CD4-positive, alpha-beta T cell treated with Interferon alpha-2 for 1 hour (primary cell): Measurements from ENCODE around the gene BSPRY.
"Not testable (repeated sequence)": the region's sequence is repeated elsewhere in the genome, so short reads cannot be mapped to it uniquely, and the experiment has no call there.

Experiments
- DNase-seq, 2 donors: peaks; one replicate each; pipeline ENCODE4 v3.0.0-alpha.2; 2020 to 2022

Gene BSPRY

GRCh38 chr9:113341712-113342410 lies 7.5 kb upstream of the BSPRY start:
- peak in 1 of 2 donors; percentile 26 for DNase-seq

GRCh38 chr9:113343732-113344231 lies 5.6 kb upstream of the BSPRY start:
- no peak for DNase-seq

- DNase-seq = no peak
These were observed 4.2 kb upstream of the BSPRY start for GRCh38 chr9:113345190-113345589.

GRCh38 chr9:113345671-113346070 lies 3.7 kb upstream of the BSPRY start:
- DNase-seq = no peak

DNA sequence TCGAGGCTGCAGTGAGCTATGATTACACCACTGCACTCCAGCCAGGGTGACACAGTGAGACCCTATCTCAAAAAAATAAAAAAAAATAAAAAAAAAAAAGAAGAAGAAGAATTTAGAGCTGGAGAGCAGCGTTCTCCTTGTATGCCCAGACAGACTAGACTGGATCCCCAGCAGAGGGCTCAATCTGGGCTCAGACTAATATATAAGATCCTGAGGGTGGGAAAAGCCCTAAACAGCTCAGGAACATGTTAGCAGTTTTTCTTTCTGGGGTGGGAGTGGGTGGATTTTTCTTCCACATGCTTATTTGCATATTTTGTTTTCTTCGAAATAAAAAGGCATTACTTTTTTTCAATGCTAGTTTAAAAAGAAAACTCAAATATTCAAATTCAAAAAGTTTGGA lies 904 bp upstream of the BSPRY start:
- DNase-seq = no peak

DNA sequence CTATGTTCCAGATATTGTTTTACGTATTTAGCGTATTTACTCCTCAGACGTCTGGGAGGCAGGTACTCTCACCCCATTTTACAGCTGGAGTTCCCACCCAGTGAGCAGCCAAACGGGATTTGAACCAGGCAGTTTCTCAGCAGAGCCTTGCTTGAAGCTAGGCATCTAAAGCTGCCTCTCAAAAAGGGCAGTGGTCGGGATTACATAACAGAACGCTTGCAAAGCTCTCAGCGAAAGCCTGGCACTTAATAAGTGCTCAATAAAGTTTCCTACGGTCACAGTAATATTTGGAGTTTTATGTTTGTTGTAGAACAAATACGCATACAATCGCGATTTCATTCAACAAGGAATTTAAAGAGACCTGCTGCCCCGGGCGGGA lies 286 bp upstream of the BSPRY start:
- no peak for DNase-seq

DNA sequence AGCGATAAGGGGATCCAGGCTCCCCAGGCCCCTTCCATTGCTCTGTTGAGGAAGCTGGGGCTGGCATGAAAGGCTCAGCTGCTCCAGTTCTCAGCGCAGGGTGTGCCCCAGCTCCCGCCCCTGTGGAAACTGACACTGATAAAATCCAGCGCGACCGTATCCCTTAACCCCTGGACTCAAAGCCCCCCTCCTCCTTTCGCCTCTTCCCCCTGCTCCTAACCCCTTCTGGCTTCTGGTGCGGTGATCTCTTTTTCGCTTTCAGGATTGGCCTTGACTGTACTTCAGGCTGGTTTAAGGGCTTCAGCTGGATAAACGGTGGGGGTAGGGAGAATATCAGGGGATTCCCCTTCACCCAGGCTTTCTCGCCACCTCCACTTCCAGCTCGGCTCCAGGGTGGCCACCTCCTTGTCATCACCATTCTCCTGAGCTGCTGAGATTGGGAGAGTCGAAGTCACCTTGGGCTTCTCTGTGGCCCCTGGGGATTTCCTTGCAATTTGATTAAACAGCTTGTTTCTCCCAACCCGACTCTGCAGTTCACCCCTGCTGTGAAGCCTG lies 843 bp downstream of the BSPRY start:
- no peak for DNase-seq

DNA sequence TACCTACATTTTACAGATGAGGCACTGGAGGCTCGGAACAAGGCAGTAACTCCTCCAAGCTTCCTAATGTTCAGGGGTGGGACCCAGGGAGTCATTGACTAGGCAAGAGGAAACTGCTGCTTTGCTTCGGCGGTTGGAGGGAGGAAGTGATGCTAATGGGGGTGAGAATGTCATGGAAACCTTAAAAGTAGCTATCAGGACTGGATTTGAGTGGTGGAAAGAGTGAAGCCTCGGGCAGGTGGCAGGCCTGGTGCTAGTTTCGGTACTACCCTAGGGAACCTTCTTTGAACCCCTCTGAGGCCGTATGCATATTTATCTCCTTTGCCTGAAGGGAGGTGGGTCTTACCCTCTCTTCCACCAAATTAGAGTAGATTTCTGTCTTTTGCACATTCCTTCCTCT lies 1.6 kb downstream of the BSPRY start:
- peak; percentile 26 to 32 for DNase-seq

- DNase-seq = no peak
These were observed 2.7 kb downstream of the BSPRY start for GRCh38 chr9:113352006-113352405.

DNA sequence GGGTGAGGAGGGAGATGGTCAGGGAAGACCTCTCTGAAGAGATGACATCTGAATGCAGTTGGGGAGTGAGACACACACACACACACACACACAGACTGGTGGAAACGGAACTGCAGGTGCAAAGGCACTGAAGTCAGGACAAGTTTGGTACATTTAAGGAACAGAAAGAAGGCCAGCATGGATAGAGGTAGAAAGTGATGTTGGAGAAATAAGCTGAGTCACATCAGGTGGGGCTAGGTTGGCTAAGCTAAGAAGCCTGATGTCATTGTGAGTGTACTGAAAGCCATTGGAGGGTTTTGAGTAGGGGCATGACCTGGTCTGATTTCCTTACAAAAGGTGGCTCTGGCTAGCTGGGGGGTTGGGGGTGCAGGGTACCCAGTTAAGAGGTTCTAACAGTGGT lies 3.1 kb downstream of the BSPRY start:
- no peak for DNase-seq

DNA sequence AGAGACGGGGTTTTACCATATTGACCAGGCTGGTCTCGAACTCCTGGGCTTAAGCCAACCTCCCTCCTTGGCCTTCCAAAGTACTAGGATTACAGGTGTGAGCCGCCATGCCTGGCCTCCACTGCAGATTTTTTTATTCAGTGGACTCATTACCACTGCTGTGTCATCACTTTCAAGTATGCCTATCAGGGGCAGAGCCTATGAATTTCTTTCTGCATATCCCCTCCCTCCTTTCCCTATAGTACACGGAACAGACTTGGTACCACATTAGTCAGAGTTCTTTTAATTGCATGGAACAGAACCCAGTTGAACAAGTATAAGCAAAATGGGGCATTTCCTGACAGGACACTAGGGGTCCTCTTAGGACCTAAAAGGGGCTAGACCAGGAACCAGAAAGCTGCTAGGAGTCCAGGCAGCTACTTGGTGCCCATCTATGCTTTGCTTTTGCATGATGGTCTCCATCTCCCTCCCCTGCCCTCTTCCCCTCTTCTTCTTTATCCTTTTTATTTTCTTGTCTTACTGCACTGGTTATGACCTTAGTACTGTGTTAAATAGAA lies 5.8 kb downstream of the BSPRY start:
- no peak for DNase-seq

DNA sequence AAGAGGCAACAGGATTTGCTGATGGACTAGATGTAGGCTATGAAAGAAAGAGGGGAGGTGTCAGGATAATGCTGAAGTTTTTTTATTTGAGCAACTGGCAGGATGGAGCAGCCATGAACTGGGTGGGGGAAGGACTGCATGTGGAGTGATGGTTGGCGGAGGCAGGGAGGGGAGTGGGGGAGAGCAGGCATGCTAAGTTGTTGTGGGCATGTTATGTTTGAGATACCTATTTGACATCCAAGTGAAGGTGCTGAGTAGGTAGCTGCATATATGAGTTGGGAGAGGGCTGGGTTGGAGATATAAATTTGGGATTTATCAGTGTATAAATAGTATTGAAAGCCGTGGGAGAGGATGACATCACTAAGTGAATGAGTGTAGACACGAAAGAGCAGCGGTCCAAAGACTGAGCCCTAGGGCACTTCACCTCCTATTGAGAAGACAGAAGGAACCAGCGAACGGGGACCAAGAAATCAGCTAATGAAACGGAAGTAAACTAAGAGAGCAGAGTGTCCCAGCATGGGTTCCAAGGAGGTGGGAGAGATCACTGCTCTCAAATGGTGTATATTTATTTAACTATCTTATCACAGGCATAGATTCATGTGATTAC lies 7.4 kb downstream of the BSPRY start:
- DNase-seq = no peak

- DNase-seq = no peak
These were observed 10.0 kb downstream of the BSPRY start for GRCh38 chr9:113359385-113359784.

GRCh38 chr9:113360242-113360842 lies 11.0 kb downstream of the BSPRY start:
- no peak for DNase-seq

DNA sequence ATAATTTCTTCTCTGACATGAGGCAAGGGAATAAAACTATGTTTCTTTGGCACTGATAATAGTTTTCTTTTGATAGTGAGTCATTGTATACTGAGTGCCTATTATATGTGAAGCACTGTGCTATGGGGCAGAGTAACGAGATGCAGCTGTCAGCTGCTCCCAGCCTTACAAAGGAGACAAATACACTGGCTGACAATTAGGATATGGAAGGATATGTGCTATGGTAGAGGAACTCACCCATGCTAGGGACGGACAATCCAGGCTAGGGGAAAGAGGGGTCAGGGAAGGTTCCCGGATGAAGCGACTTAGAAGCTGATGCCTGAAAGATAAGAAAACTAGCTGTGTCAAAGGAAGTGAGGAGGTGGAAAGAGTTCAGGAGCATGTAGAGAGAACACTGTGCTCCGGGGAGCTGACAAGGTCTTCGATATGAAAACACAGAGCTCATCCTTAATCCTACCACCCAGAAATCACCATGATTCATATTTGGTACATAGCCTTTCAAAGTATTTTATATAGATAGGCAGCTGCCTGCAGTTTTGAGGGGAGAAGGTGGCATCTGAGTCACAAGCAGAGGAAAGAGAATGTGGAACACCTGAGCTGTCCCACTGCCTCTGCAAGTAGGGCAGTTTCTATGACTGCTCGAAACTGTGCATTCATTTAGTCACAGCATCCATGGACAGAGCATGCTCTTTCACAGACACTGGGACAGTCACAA lies 12.1 kb downstream of the BSPRY start:
- DNase-seq = no peak

DNA sequence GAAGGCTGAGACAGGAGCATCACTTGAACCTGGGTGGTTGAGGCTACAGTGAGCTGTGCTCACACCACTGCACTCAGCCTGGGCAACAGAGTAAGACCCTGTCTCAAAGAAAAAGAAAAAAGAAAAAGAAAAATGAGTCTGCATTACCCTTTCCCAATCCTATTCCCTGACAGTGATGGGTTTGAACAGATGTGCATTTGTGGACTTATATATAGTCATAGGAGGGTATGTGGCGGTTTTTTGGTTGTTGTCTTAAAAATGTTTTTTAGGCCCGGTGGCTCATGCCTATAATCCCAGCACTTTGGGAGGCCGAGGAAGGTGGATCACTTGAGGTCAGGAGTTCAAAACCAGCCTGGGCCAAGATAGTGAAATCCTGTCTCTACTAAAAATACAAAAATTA lies 14.0 kb downstream of the BSPRY start:
- DNase-seq = no peak

- no peak for DNase-seq
These were observed 15.6 kb downstream of the BSPRY start for GRCh38 chr9:113364951-113365350.

- DNase-seq = not testable (repeated sequence)
These were observed 16.3 kb downstream of the BSPRY start for GRCh38 chr9:113365652-113366051.

- DNase-seq = no peak
These were observed 19.1 kb downstream of the BSPRY start for GRCh38 chr9:113368348-113368981.

DNA sequence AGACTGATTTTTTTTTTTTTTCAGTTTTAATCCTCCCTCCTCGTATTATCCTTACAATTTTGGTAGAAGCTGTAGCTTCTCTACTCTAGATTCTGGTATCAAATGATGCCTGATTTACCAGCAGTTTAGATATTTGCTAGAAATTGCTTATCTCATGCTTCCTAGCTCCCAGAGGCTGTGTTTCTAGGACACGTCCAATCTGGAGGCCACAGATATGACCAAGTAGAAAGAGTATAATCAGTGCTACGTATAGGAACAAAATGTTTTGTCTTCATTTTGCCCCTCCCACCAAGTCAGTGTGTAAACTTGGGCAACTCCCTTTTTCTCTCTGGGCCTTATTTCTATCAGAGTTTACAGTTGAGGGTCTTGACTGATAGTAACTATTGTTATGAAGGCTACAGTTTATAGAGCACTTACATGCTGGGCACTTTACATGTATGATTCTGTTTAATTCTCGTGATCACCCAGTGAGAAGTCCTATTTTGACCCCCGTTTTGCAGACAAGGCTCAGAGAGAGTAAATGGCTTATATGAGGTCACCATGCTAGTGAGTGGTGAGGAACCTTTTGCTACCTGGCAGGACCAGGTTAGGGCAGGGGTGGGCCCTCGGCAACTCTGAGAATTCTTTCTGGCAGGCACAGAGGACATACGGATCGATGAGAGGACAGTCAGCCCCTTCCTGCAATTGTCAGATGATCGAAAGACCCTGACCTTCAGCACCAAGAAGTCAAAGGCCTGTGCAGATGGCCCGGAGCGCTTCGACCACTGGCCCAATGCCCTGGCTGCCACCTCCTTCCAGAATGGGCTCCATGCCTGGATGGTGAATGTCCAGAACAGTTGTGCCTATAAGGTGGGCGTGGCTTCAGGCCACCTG lies 19.9 kb downstream of the BSPRY start:
- DNase-seq = no peak

GRCh38 chr9:113369855-113370140 lies 20.5 kb downstream of the BSPRY start:
- DNase-seq = no peak
